Measurements from ENCODE around the gene MTHFSD.
"Not testable (repeated sequence)": the region's sequence is repeated elsewhere in the genome, so short reads cannot be mapped to it uniquely, and the experiment has no call there.

Gene MTHFSD

DNA sequence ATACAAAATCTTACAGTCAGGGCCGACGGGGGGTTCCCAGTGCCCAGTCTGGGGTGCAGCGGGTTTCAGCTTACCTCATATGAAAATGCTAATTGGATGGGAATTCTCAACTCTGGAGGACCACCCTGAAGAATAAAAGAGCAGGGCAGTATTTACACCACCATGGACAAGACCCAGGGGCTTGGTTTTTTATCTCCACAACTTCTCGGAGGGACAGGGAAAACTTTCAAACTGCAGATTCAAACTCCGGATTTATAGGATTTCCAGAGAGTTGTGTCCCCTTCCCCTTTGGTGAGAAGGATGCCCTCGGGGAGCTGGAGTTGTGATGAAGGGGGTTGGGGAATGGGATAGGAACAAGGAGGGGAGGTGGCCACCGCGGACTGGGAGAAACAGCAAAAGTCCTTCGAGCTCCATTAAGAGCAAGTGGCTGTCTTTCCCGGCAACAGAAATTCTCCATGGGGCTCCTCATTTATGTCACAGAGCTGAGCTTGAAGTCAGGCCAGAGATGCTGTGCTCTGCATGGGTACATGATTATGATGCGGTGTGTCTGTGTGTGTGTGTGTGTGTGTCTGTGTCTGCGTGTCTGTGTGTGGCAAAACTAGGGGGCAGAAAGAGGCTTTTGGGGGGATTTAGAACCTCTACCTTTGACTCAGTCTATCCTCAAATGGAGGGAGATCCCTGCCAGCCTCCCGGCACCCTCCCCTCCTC, 39.0 kb upstream of the MTHFSD start:
- peaks cover 91% of the 10 kb centered on the region for H3K27me3 ChIP-seq
- no peak overlapping the region for H3K27ac ChIP-seq
- no peaks in the 10 kb centered on the region for H3K36me3 ChIP-seq
- H3K9me3 ChIP-seq: no peaks in the 10 kb centered on the region
- no peak overlapping the region for H3K4me3 ChIP-seq (ENCODE audit: low read depth in 1 of 2, low read length in 1 of 2)
- TF ChIP-seq, protein P1, sequence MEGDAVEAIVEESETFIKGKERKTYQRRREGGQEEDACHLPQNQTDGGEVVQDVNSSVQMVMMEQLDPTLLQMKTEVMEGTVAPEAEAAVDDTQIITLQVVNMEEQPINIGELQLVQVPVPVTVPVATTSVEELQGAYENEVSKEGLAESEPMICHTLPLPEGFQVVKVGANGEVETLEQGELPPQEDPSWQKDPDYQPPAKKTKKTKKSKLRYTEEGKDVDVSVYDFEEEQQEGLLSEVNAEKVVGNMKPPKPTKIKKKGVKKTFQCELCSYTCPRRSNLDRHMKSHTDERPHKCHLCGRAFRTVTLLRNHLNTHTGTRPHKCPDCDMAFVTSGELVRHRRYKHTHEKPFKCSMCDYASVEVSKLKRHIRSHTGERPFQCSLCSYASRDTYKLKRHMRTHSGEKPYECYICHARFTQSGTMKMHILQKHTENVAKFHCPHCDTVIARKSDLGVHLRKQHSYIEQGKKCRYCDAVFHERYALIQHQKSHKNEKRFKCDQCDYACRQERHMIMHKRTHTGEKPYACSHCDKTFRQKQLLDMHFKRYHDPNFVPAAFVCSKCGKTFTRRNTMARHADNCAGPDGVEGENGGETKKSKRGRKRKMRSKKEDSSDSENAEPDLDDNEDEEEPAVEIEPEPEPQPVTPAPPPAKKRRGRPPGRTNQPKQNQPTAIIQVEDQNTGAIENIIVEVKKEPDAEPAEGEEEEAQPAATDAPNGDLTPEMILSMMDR (IDR thresholded peaks at IDR 0.05): no peak
- H3K4me1 ChIP-seq (ENCODE audit: control insufficient read depth in 1 of 2, insufficient read depth in 1 of 2, low read depth in 1 of 2, low read length in 1 of 2): no peaks in the 10 kb centered on the region

DNA sequence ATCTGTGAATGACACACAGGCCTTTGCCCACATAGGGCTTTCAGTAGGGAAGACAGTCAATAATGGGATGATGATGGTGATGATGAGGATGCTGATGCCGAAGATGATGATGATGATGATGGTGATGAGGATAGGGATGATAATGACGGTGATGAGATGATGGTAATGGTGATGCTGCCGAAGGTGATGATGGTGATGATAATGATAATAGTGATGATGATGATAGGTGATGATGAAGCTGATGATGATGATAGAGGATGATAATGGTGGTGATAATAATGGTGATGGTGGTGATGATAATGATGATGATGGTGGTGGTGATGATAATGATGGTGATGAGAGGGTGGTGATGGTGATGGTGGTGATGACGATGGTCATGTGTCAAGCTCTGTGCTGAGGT, 36.2 kb upstream of the MTHFSD start:
- Histone ChIP-seq H3K4me3 (ENCODE audit: low read depth in 1 of 2, low read length in 1 of 2) (no peak overlapping the region), H3K36me3 (no peaks in the 10 kb centered on the region), H3K27me3 (peaks cover 76% of the 10 kb centered on the region), H3K4me1 (ENCODE audit: control insufficient read depth in 1 of 2, insufficient read depth in 1 of 2, low read depth in 1 of 2, low read length in 1 of 2) (no peaks in the 10 kb centered on the region), H3K27ac (no peak overlapping the region), H3K9me3 (no peaks in the 10 kb centered on the region)
- TF ChIP-seq, protein P1 (IDR thresholded peaks at IDR 0.05): no peak

DNA sequence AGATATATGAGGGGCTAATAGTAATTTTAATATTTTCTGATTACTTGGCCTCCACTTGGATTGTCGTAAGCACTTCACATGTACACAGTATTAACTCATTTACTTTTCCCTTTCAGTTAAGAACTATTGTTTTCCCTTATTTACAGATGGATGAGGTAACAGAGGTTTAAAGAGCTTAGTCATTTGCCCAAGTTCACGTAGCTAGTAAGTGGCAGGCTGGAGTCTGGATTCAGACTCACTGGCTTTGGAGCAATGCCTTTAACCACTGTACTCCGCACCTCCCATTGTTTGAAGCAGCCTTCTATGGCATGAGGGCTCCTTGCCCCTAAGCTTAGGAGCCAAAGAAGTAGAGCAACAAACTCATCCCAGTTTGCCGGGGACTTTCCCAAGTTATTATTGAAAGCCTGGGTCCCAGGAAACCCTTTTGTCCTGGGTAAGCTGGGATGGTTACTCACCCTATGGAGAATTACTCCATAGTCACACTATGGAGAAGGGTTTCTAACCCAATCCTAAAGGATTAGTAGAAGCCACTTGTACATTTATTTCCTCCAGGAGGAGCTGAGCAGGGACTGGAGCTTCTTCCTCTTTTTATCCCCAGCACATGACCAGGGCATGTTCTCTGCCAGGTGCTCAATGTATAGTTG, 35.6 kb upstream of the MTHFSD start:
- TF ChIP-seq, protein P1 (IDR thresholded peaks at IDR 0.05): no peak
- H3K36me3 ChIP-seq: no peaks in the 10 kb centered on the region
- no peak overlapping the region for H3K27ac ChIP-seq
- peaks cover 75% of the 10 kb centered on the region for H3K27me3 ChIP-seq
- H3K9me3 ChIP-seq: no peaks in the 10 kb centered on the region
- H3K4me3 ChIP-seq (ENCODE audit: low read depth in 1 of 2, low read length in 1 of 2): no peak overlapping the region
- no peaks in the 10 kb centered on the region for H3K4me1 ChIP-seq (ENCODE audit: control insufficient read depth in 1 of 2, insufficient read depth in 1 of 2, low read depth in 1 of 2, low read length in 1 of 2)

DNA sequence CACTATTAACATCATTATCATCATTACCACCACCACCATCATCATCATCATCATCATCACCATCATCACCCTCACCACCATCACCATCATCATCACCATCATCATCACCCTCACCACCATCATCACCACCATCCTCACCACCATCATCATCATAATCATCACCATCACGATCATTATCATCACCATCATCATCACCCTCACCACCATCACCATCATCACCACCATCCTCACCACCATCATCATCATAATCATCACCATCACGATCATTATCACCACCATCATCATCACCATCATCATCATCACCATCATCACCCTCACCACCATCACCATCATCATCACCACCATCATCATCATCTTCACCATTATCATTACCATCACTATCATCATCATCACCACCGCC, 32.9 kb upstream of the MTHFSD start:
- H3K4me3 ChIP-seq (ENCODE audit: low read depth in 1 of 2, low read length in 1 of 2); H3K4me1 ChIP-seq (ENCODE audit: control insufficient read depth in 1 of 2, insufficient read depth in 1 of 2, low read depth in 1 of 2, low read length in 1 of 2); H3K36me3 ChIP-seq; H3K9me3 ChIP-seq; H3K27ac ChIP-seq: not testable (repeated sequence)
- H3K27me3 ChIP-seq: peaks cover 71% of the 10 kb centered on the region

DNA sequence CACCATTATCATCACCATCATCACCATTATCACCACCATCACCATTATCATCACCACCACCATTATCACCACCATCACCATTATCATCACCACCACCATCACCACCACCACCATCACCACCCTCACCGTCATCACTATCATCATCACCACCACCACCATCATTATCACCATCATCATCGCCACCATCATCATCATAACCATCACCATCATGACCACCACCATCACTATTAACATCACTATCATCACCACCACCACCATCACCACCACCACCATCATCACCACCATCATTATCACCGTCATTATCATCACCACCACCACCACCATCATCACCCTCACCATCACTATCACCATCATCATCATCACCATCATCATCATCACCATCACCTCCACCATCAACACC, 32.5 kb upstream of the MTHFSD start:
- no peak overlapping the region for H3K27ac ChIP-seq
- no peaks in the 10 kb centered on the region for H3K4me1 ChIP-seq (ENCODE audit: control insufficient read depth in 1 of 2, insufficient read depth in 1 of 2, low read depth in 1 of 2, low read length in 1 of 2)

More for the DNA sequence above, 32.5 kb upstream of the MTHFSD start:
- TF ChIP-seq, protein P1 (IDR thresholded peaks at IDR 0.05): no peak
- Histone ChIP-seq H3K9me3 (no peaks in the 10 kb centered on the region), H3K36me3 (no peaks in the 10 kb centered on the region), H3K4me3 (ENCODE audit: low read depth in 1 of 2, low read length in 1 of 2) (no peak overlapping the region), H3K27me3 (peaks cover 71% of the 10 kb centered on the region)

Data from neutrophil (primary cell).